Renal pelvis (tissue), 4 donors: ENCODE measurements around the gene RASAL2. TPM values are rescaled to one million over a fixed set of nuclear protein-coding genes. Genes with fewer than 3 reads are reported as not detected.
"Not testable (repeated sequence)": the region's sequence is repeated elsewhere in the genome, so short reads cannot be mapped to it uniquely, and the experiment has no call there.

Source experiments
- DNase-seq: peaks from one replicate; pipeline ENCODE4 v3.0.0-alpha.2; 2013
- polyA plus RNA-seq, 3 donors: library from polyadenylated mRNA; unstranded; fragments of 120-200 nt; gene quantifications; one replicate each; pipeline ENCODE4 v1.2.1, GENCODE V29; 2013; ENCODE audit not compliant: insufficient read length in 3 of 3

Gene RASAL2
- polyA plus RNA-seq, 3 donors, result 18.1 to 22.6 (median 22.4) TPM

GRCh38 chr1:178341261-178341956 is 247.5 kb downstream of the RASAL2 start:
- peak; percentile 50 for DNase-seq

- DNase-seq, result no peak
Measured at GRCh38 chr1:178342745-178343144, 248.8 kb downstream of the RASAL2 start.

GRCh38 chr1:178344513-178345091 is 250.7 kb downstream of the RASAL2 start:
- DNase-seq, result no peak

- DNase-seq, result no peak
Measured at GRCh38 chr1:178345238-178345637, 251.3 kb downstream of the RASAL2 start.

- DNase-seq, result no peak
Measured at GRCh38 chr1:178345807-178346206, 251.9 kb downstream of the RASAL2 start.

- DNase-seq, result no peak
Measured at GRCh38 chr1:178349801-178350200, 255.9 kb downstream of the RASAL2 start.

GRCh38 chr1:178351911-178352310 is 258.0 kb downstream of the RASAL2 start:
- DNase-seq, result not testable (repeated sequence)

GRCh38 chr1:178352790-178353416 is 259.0 kb downstream of the RASAL2 start:
- DNase-seq, result no peak

GRCh38 chr1:178353524-178353923 is 259.6 kb downstream of the RASAL2 start:
- DNase-seq, result no peak

- DNase-seq, result no peak
Measured at GRCh38 chr1:178354816-178355215, 260.9 kb downstream of the RASAL2 start.

GRCh38 chr1:178356299-178356698 is 262.4 kb downstream of the RASAL2 start:
- DNase-seq, result no peak

- DNase-seq, result no peak
Measured at GRCh38 chr1:178358456-178358855, 264.6 kb downstream of the RASAL2 start.

GRCh38 chr1:178360421-178360820 is 266.5 kb downstream of the RASAL2 start:
- DNase-seq, result no peak

- DNase-seq, result no peak
Measured at GRCh38 chr1:178361847-178362246, 267.9 kb downstream of the RASAL2 start.

- no peak for DNase-seq
Measured at GRCh38 chr1:178362747-178363146, 268.8 kb downstream of the RASAL2 start.

- no peak for DNase-seq
Measured at GRCh38 chr1:178364782-178365181, 270.9 kb downstream of the RASAL2 start.

- DNase-seq, result no peak
Measured at GRCh38 chr1:178367151-178367550, 273.2 kb downstream of the RASAL2 start.

- no peak for DNase-seq
Measured at GRCh38 chr1:178368208-178368607, 274.3 kb downstream of the RASAL2 start.

GRCh38 chr1:178371235-178371634 is 277.3 kb downstream of the RASAL2 start:
- peak; percentile 27 for DNase-seq

GRCh38 chr1:178371933-178372388 is 278.1 kb downstream of the RASAL2 start:
- DNase-seq, result peak; percentile 20

GRCh38 chr1:178374016-178374415 is 280.1 kb downstream of the RASAL2 start:
- DNase-seq, result no peak

GRCh38 chr1:178376008-178376407 is 282.1 kb downstream of the RASAL2 start:
- DNase-seq, result peak; percentile 20

GRCh38 chr1:178379807-178380206 is 285.9 kb downstream of the RASAL2 start:
- no peak for DNase-seq
